ENCODE data around the gene STUM.
A peak's percentile ranks its signal among the peaks of the same experiment; 100 is the strongest.
"Not testable (repeated sequence)": the region's sequence is repeated elsewhere in the genome, so short reads cannot be mapped to it uniquely, and the experiment has no call there.

The STUM gene

DNA sequence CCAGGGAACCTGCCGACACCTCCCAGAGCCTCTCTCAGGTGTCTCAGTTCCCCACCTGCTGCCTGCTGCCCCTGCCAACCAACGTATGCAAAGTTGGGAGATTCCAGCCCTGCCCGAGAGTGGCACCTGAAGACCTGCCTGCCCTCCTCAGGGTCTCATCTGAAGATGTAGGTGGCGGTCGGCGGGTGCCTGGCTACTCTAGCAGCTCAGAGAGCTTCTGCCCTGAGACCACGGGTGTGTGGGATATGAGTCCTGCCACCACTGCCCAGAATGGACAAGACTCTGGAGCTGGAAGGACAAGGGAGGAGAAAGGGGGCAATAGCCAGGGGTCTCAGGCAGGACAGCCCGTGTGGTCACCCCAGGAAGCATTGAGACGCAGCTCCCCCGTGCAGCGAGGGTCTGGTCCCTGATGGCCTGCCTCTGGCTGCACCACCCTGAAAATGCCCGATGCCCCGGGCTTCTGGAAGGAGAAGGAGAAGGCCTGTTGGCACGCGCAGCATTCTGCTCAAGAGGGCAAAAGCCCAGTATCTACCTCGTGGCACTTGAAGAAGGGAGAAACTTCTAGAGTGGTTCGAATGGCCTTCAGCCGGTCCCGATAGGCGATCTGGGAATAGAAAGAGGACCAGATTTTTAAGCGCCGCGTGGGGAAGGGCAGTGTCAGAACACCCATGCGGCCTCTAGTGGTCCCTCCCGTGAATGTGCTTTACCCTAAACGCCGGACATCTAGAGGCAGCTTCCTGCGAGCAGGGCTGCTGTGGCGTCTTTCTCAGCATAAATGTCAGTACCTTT lies 88.8 kb downstream of the STUM start:
- DNase-seq (ENCODE audit: low read depth in 4 of 4, low spot score in 1 of 4): no peak

- DNase-seq (ENCODE audit: low read depth in 4 of 4, low spot score in 1 of 4): no peak
These were observed 89.5 kb downstream of the STUM start for GRCh38 chr1:226638001-226638601.

- DNase-seq (ENCODE audit: low read depth in 4 of 4, low spot score in 1 of 4): no peak
These were observed 90.0 kb downstream of the STUM start for GRCh38 chr1:226638608-226639007.

DNA sequence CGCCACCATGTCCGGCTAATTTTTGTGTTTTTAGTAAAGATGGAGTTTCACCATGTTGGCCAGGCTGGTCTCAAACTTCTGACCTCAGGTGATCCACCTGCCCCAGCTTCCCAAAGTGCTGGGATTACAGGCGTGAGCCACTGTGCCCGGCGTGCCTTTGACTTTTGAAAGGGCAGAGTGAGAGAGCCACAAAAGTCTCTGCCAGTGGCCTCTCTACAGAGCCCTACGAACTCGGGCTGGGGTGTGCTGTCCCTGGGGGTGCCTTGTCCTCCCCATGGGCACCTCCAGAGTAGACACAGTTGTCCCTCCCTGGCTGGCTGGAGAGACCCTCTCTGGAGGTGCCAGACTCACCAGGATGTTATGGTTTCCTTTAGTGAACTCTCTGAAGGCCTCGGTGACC lies 90.6 kb downstream of the STUM start:
- not testable (repeated sequence) for DNase-seq (ENCODE audit: low read depth in 4 of 4, low spot score in 1 of 4)

- DNase-seq (ENCODE audit: low read depth in 4 of 4, low spot score in 1 of 4): no peak
These were observed 91.1 kb downstream of the STUM start for GRCh38 chr1:226639631-226640061.

- no peak for DNase-seq (ENCODE audit: low read depth in 4 of 4, low spot score in 1 of 4)
These were observed 92.0 kb downstream of the STUM start for GRCh38 chr1:226640321-226641136.

GRCh38 chr1:226641671-226642231 lies 93.2 kb downstream of the STUM start:
- no peak for DNase-seq (ENCODE audit: low read depth in 4 of 4, low spot score in 1 of 4)

DNA sequence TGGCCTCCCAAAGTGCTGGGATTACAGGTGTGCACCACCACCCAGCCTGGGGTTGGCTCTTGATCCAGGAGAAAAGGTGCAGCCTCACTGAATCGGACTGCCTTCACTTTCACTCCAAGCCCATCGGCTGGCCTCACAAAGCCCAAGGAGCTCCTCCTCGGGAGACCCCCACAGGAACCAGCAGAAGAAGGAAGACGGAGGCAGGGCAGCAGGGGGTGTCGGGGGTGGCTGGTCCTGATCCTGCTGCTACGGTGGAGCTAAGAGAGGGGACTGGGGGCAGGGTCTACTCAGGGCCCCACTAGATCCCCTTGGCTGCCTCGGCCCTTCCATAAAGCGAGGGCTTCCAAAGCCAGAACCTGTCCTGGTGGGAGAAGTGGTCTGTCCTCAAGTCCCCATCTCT lies 93.9 kb downstream of the STUM start:
- no peak for DNase-seq (ENCODE audit: low read depth in 4 of 4, low spot score in 1 of 4)

DNA sequence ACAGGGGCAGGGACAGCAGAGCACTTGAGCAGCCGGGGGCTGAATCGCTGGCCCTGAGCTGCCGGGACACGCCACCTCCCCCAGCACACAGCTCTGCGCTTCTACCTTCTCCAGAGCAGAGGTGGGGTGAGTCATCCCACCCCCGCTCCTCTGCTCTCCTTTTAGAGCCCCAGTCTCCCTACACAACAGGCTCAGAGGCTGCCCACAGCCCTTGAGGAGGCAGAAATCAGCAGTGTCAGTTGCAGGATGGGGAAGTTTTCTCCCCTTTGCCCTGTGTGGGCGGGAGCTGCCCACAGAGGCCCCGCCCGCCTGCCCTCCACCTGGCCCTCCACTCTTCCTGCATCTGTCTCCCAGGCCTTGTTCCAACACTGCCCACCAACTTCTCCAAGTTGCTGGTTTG lies 94.6 kb downstream of the STUM start:
- peak in 2 of 4 experiments; percentile 54 to 72 for DNase-seq (ENCODE audit: low read depth in 4 of 4, low spot score in 1 of 4)

GRCh38 chr1:226643611-226644540 lies 95.3 kb downstream of the STUM start:
- DNase-seq (ENCODE audit: low read depth in 4 of 4, low spot score in 1 of 4): no peak

- DNase-seq (ENCODE audit: low read depth in 4 of 4, low spot score in 1 of 4): no peak
These were observed 96.1 kb downstream of the STUM start for GRCh38 chr1:226644541-226645176.

DNA sequence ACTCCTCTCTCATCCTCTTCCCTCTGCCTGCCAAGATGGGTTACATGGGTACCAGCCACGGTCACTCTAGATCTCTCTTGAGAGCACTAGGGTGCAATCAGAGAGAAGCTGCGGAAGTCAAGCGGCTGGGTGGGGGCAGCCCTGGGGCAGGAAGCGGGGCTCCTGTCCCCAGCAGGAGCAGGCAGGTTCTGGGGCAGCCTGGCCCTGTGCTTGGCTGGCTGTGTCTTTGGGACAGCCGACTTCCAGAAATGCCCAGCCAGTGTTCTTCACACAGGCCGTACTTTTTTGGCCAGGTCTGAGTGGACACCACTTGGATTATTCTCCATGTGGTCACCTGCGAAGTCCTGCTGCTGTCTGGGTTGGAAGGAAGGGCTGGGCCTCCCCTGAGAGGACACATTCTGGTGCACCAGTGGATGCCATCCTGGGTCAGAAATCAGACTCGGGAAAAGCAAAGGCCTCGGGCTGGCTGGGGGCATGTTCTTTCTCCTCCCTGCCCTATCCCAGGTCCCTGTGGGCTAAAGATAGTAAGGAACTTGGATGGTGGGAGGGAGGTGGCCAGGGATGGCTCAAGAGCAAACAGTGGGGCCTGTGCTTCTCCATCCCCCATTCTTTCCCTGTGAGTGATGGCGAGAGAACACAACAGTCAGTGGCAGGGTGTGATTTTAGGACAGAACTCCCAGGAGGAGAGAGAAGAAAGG lies 96.9 kb downstream of the STUM start:
- DNase-seq (ENCODE audit: low read depth in 4 of 4, low spot score in 1 of 4): no peak

- no peak for DNase-seq (ENCODE audit: low read depth in 4 of 4, low spot score in 1 of 4)
These were observed 97.7 kb downstream of the STUM start for GRCh38 chr1:226646026-226646869.

DNA sequence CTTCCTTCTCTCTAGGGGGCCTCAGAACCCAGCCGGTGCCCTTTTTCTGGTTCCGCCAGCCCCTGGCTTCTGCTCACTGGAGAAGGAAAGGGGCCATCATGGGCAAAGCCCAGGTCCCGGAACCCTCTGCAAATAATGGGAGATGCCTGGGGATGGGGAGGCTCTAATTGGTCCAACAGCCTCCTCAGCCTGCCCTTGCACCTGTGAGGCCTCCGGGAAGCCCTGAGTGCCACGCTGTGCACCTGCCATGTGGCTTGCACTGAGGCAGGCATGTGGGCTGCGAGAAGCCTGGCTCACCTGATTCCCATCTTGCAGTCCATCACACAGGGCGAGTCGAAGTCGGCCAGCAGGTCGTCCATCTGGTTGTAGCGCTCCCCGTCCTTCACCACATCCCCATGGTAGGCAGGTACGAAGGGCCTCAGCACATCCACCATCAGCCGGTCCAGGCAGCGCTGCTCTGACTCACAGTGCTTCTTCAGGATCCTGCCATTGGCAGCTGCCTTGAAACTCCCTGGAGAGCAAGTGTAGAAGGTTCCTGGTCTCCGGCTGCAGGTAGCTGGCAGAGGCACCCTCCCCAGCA lies 98.4 kb downstream of the STUM start:
- no peak for DNase-seq (ENCODE audit: low read depth in 4 of 4, low spot score in 1 of 4)

- DNase-seq (ENCODE audit: low read depth in 4 of 4, low spot score in 1 of 4): no peak
These were observed 99.2 kb downstream of the STUM start for GRCh38 chr1:226647719-226648118.

GRCh38 chr1:226648421-226648820 lies 99.9 kb downstream of the STUM start:
- DNase-seq (ENCODE audit: low read depth in 4 of 4, low spot score in 1 of 4): no peak

- no peak for DNase-seq (ENCODE audit: low read depth in 4 of 4, low spot score in 1 of 4)
These were observed 100.7 kb downstream of the STUM start for GRCh38 chr1:226649244-226649643.

DNA sequence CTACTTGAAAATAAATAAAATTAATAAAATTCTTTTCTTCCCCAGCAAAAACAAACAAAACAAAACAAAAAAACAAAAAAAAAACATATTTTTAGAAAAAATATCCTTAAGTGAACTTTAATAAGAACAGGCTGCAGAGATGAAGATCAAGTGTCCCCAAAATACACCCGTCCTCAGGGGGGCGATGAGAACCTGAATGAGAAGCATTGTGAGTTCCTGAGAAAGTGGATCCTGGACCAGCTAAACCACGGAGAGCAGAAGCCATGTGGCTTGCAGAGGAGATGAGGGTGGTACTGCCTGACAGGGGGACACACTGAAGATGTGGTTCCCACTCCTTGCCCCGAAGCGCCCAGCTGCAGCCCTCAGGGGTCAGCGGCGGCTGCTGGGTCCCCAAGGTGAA lies 101.2 kb downstream of the STUM start:
- DNase-seq (ENCODE audit: low read depth in 4 of 4, low spot score in 1 of 4): no peak
